ENCODE measurements around the gene LDHA.

GRCh38 chr11:18372201-18372600, 22.2 kb upstream of the LDHA start:
- TF ChIP-seq CTCF (IDR thresholded peaks at IDR 0.05; ENCODE audit: insufficient read depth, low read depth, low read length) (no peak), EZH2 (IDR thresholded peaks at IDR 0.05; ENCODE audit: insufficient read depth, low read length) (no peak)

Measured in astrocyte (in vitro differentiated cells and primary cell).